ENCODE measurements around the gene AOC2. TPM values are rescaled to one million over a fixed set of nuclear protein-coding genes. Genes with fewer than 3 reads are reported as not detected.

The AOC2 gene
- total and polyA plus RNA-seq, 2 of the 13 experiments (the other 11 are each of a cell fraction or from before 2014, with no cell fraction given) = 1.2 to 3.3 TPM

- no peak for TF ChIP-seq YY1 (IDR thresholded peaks at IDR 0.05; ENCODE audit: insufficient read depth, insufficient replicate concordance, low read depth, low read length)
- no peak for TF ChIP-seq U2AF1 (optimal IDR thresholded peaks at IDR 0.05; ENCODE audit: low read depth, low read length)
- peak; percentile 46; the same call in 1 of the 2 replicates for TF ChIP-seq ZNF331 (CRISPR knock-in tag; IDR thresholded peaks at IDR 0.05)
- TF ChIP-seq STAG1 (CRISPR knock-in tag; IDR thresholded peaks at IDR 0.05) = no peak
- TF ChIP-seq ZNF678 (CRISPR knock-in tag; IDR thresholded peaks at IDR 0.05) = no peak
- TF ChIP-seq HNF1A (IDR thresholded peaks at IDR 0.05; ENCODE audit: low read depth) = peak; percentile 23; the same call in 1 of the 2 replicates
- no peak for TF ChIP-seq HNF1A (CRISPR knock-in tag; IDR thresholded peaks at IDR 0.05; ENCODE audit: borderline replicate concordance)
- no peak for TF ChIP-seq HES4 (CRISPR knock-in tag; IDR thresholded peaks at IDR 0.05; ENCODE audit: borderline replicate concordance)
- TF ChIP-seq ZNF713 (CRISPR knock-in tag; IDR thresholded peaks at IDR 0.05) = no peak
- no peak for TF ChIP-seq DNMT1 (CRISPR knock-in tag; IDR thresholded peaks at IDR 0.05)
- peak; percentile 81; the same call in 1 of the 2 replicates for TF ChIP-seq RXRA (CRISPR knock-in tag; IDR thresholded peaks at IDR 0.05)
- TF ChIP-seq ZNF564 (CRISPR knock-in tag; IDR thresholded peaks at IDR 0.05) = 0 out of 2 replicates have a peak, but pooled peaks have one; percentile 11
- TF ChIP-seq HNF4A (CRISPR knock-in tag; IDR thresholded peaks at IDR 0.05) = peak; percentile 96
- peak; percentile 80; the same call in 1 of the 2 replicates for TF ChIP-seq HOXA3 (CRISPR knock-in tag; IDR thresholded peaks at IDR 0.05)
- TF ChIP-seq, protein P1, sequence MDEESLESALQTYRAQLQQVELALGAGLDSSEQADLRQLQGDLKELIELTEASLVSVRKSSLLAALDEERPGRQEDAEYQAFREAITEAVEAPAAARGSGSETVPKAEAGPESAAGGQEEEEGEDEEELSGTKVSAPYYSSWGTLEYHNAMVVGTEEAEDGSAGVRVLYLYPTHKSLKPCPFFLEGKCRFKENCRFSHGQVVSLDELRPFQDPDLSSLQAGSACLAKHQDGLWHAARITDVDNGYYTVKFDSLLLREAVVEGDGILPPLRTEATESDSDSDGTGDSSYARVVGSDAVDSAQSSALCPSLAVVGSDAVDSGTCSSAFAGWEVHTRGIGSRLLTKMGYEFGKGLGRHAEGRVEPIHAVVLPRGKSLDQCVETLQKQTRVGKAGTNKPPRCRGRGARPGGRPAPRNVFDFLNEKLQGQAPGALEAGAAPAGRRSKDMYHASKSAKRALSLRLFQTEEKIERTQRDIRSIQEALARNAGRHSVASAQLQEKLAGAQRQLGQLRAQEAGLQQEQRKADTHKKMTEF (CRISPR knock-in tag; IDR thresholded peaks at IDR 0.05) = peak; percentile 35; the same call in 1 of the 2 replicates
- TF ChIP-seq ZNF350 (CRISPR knock-in tag; IDR thresholded peaks at IDR 0.05; ENCODE audit: borderline replicate concordance, low read depth) = 0 out of 2 replicates have a peak, but pooled peaks have one; percentile 20
- TF ChIP-seq, protein P2, sequence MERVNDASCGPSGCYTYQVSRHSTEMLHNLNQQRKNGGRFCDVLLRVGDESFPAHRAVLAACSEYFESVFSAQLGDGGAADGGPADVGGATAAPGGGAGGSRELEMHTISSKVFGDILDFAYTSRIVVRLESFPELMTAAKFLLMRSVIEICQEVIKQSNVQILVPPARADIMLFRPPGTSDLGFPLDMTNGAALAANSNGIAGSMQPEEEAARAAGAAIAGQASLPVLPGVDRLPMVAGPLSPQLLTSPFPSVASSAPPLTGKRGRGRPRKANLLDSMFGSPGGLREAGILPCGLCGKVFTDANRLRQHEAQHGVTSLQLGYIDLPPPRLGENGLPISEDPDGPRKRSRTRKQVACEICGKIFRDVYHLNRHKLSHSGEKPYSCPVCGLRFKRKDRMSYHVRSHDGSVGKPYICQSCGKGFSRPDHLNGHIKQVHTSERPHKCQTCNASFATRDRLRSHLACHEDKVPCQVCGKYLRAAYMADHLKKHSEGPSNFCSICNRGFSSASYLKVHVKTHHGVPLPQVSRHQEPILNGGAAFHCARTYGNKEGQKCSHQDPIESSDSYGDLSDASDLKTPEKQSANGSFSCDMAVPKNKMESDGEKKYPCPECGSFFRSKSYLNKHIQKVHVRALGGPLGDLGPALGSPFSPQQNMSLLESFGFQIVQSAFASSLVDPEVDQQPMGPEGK (CRISPR knock-in tag; IDR thresholded peaks at IDR 0.05) = peak; percentile 81
- TF ChIP-seq STAT5B (CRISPR knock-in tag; IDR thresholded peaks at IDR 0.05) = no peak
- TF ChIP-seq, protein P3, sequence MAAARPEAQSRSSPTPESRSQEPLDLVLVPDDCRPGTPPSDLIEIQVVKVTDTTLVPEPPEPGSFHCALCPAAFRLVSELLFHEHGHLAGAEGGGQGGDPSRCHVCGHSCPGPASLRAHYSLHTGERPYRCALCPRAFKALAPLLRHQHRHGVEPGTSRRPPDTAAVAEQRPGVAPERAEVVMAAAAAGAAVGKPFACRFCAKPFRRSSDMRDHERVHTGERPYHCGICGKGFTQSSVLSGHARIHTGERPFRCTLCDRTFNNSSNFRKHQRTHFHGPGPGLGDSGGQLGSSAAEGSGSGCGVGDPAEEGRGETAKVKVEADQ (CRISPR knock-in tag; IDR thresholded peaks at IDR 0.05; ENCODE audit: borderline replicate concordance) = 0 out of 2 replicates have a peak, but pooled peaks have one; percentile 15
Observed at GRCh38 chr17:42803074-42803883, 41.1 kb upstream of the AOC2 start (continued).

All from HepG2 (cell line).